HG03457 (cell line): Measurements from ENCODE around the gene FAM114A1.

Source experiments
- ATAC-seq: cut with Tn5 transposase; IDR thresholded peaks from one replicate; pipeline ENCODE4 v1.9.1; 2021; ENCODE audit warnings: moderate number of reproducible peaks; ENCODE audit not compliant: unreplicated experiment

FAM114A1 gene

DNA sequence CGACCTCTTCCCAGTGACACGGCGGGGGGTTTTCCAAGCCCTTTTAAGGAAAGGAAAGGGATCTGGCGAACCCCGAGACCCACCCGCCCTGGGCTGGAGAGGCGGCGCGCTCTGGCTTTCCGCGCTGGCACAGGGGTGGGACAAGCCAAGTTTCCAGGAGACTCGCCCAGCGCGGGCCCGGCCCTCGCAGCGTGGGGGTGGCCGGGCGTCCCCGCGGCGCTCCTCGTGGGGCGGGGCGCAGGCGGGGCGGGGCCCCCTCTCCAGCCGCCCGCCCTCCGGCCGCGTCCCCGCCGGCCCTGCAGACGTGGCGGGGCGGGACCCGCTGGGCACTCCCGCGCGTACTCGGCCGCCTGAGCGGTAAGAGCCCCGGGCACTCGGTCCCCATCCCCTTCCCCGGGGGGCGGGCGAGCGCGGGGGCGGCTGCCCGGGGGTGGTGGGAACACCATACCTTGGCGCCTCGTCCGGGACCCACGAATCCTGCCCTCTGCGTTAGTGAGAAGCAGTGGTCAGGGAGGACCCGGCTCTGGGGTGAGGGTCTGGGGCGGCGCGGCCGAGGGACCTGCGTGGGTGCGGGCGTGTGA, at the start of gene FAM114A1:
TSS of gene FAM114A1 (plus strand) at position 329 of the 581 bp plus-strand sequence. CDS start 10,273 bp downstream, outside the sequence.
- ATAC-seq: peak; percentile 77

DNA sequence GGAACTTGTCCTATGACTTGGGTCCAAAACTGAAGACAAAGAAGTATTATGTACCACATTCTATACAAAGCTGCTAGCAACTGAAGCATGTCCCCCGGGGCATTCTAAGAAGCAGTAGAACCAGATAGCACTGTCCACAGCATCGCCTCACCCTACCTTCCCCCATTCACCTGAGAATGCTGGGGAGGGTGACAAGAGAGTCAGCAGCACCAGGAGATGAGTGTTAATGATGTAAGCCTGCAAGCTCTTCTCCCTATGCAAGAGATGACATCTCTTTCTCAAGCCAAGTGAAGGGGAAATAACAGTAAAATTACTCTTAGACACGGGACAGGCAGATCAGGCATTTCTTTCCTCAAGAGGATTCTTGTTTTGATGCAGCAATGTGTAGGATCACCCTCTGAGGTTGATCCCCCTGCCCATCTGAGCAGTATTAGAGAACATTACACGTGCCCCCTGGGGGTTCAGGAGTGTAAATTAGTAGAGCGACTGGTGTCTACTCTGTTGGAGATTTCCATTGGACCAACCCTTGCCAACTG, 49.1 kb upstream of the FAM114A1 start:
- ATAC-seq: peak; percentile 37

DNA sequence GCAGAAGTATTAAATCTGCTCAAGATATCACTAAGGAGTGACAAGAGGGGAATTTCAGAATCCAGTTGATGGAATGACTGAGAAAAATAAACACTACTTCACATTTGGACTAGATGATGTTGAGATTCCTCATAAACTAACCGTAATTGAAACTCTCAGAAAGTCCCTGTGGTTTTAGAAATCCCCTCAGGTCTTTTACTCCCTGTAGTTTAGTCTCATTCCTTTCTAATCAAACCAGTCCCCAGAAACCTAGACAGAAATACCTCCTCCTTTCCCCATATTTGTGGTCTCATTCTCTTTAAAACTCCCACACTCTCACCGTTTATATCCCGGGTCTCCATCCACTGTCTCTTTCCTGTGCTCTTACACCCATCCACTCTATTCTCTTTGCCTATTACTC, 48.0 kb upstream of the FAM114A1 start:
- no peak for ATAC-seq

DNA sequence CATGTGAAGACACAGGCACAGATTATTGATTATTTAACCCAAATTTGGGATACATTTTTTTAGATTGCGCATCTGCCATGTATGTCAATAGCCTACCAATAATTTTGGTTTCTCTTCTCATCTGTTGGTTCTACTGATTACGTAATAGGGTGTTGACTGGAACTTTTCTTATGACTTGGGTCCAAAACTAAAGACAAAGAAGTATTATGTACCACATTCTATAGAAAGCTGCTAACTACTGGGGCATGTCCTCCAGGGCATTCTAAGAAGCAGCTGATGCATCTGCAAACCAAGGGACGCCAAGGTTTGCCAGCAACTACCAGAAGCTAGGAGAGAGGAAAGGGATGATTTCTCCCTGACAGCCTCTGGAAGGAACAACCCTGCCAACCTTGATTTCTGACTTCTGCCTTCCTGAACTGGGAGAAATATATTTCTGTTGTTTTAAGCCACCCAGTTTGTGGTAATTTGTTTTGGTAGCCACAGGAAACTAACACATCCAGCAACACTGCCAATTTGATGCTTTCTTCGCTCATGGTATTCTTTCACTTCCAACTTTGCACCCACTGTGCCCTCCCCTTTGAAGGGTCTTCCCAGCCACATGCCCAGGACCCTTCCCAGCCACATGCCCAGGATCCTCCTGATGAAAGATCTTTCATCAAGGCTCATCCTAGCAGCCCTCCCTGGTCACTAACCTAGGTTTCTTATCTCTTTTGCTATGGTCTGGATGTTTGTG, 47.1 kb upstream of the FAM114A1 start:
- ATAC-seq: no peak

DNA sequence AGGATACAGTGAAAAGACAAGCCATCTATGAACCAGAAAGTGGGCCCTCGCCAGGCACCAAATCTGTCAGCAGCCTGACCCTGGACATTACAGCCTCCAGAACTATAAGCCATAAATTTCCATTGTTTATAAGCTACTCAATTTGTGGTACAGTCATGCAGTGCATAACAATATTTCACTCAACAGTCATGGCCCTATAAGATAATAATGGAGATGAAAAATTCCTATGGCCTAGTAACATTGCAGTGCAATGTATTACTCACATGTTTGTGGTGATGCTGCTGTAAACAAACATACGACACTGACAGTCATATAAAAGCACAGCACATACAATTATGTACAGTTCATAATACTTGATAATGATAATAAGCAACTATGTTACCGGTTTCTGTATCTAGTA, 45.9 kb upstream of the FAM114A1 start:
- ATAC-seq: no peak

DNA sequence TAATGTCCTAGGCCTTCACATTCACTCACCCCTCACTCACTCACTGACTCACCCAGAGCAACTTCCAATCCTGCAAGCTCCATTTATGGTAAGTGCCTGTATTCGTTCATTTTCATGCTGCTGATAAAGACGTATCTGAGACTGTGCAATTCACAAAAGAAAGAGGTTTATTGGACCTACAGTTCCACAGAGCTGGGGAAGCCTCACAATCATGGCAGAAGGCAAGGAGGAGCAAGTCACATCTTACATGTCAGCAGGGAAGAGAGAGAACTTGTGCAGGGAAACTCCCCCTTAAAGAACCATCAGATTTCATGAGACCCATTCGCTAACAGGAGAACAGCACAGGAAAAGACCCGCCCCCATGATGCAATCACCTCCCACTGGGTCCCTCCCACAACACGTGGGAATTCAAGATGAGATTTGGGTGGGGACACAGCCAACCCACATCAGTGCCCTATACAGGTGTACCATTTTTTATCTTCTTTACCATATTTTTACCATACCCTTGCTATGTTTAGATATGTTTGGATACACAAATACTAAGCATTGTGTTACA, 44.8 kb upstream of the FAM114A1 start:
- no peak for ATAC-seq

DNA sequence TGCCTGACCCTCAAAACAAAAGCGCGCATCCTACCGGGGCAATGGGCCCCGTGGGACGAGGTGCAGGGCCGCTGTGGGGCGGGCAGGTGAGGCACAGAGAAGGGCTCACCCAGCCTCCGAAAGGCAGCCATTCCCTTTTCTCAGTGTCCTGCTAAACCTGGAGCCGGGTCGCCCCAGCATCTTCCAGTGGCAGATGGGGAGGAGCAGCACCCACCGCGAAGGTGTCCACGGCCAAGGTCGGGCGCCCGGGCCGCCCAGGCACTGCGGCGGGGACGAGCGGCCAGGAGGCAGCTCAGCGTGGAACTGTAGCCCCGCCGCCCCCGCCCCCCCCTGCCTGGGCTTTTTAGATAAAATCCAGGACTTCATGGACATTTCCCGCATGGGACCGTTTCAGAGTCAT, 43.8 kb upstream of the FAM114A1 start:
- no peak for ATAC-seq

DNA sequence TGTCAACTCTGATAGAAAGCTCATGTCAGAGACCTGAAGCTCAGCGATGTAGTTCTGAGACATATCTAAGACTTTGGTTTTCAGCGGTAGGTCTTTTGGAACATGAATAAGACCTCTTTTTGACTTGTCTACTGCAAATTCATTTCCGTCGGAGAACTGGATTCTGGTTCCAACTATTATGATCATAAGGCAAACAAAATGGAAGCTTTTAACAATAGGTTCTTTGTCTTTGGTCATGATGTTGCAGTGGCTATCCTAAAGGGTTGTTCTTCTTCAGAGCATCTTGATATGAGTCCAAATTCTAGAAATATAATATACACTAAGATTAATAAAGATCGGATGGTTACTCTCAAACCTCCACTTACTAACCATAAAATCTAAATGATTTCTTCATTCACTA, 38.4 kb upstream of the FAM114A1 start:
- ATAC-seq: no peak

- ATAC-seq: no peak
Measured at GRCh38 chr4:38831653-38832052, 36.0 kb upstream of the FAM114A1 start.

DNA sequence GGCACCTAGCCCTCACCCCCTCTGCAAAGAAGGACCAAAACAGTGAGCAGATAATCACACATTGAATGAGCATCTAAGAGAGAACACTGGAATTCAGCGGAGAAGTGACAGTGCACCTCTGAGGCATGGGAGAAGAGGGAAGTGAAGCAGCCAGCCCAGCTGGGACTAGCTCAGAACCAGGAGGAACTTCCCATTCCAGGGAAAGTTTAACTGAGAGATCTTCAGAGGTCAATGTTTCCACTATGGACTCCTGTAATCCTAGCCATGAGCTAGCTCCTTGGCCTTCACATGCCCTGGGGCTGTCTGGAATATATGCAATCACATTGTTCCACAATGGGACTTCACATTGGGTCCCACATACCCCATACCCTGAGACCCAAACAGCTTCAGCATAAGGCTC, 35.4 kb upstream of the FAM114A1 start:
- ATAC-seq: no peak

DNA sequence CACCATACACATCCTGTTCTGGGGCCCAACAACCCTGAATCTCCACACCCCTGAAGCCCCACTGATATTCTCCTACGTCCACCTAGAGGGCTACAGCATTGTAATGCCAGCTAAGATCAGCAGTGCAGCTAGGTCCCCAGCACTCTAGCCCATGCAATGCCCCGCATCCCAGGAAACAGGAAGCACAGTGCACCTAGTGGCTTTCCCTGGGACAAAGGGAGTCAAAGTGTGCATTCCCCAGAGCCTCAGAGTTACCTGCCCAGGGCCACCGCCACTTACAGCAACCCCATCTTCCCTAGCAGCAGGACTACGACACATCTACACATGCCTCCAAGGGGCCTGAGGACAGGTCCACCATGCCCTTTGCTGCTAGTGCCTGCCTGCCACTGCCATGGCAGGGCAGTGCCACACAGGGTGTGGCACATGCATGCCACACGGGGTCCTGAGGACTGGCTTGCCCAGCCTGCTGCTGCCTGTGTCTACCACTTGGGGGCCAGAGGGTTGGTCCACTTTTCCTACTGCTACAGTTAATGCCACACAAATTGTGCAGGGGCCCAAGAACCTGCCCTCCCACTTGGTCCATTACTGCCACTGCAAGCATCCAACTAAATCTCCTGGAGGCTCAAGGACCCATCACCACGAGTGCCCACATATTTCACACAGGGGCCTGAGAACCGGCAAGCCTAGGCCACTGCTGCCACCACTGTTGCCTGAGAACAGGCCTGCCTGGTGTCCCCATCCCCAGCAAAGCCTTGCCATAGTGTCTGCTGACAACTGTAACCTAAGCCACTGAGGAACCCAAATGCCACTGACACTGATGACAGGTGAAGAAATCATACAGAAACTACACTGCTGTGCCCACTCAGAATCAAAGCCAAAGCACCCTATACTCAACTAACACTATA, 34.7 kb upstream of the FAM114A1 start:
- no peak for ATAC-seq

- ATAC-seq: no peak
Measured at GRCh38 chr4:38834570-38834969, 33.0 kb upstream of the FAM114A1 start.

- no peak for ATAC-seq
Measured at GRCh38 chr4:38837334-38837733, 30.3 kb upstream of the FAM114A1 start.

GRCh38 chr4:38837849-38838248, 29.8 kb upstream of the FAM114A1 start:
- ATAC-seq: no peak

DNA sequence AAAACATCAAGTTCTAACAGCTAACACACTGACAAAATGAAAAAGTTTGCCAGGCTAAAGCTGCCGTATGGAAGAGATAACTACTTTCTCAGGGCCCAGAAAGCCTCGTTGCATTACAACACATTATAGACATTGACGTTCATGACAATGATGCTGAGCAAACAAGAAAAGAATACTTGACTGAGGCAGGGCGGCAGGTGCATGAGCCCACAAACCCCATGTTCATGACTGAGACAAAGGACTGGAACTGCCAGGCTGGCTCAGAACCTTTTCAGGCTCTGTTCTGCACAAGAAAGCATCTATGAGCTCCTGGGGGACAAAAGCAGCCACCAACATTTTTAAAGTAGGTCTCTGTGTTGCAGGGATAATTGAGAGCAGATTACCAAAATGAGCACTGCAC, 24.6 kb upstream of the FAM114A1 start:
- ATAC-seq: no peak

DNA sequence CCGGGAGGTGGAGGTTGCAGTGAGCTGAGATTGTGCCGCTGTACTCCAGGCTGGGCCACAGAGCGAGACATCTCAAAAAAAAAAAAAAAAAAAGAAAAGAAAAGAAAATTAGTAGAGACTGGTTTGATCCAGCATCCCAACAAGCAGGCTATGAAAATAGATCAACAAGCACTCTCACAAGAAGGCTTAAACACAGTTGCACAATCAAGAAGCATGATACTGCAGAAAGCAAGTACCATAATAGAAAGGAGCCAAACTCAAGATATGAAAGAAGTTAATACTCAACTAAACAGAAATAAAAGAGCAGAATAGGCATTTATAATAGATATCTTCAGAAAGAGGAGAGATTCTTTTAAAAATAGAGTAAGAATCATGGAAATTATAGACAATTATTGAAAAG, 21.6 kb upstream of the FAM114A1 start:
- ATAC-seq: no peak

DNA sequence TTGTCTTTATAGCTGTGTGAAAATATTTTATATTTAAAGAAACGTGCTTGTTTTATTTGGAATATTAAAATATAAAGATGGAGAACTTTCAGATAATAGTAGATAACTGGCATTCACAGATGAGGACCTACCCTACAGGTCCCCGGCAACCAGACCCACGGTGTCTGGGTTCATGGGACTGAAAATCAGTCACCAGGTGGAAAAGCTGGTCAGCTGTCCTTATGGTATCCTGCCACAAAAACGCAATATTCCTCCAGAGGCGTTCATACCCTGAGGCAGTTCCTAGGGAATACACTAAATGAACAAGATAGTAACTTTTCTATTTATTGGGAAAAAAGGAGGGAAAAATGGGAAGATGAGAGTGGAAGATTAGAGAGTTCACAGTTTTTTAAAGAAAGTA, 12.1 kb upstream of the FAM114A1 start:
- no peak for ATAC-seq

DNA sequence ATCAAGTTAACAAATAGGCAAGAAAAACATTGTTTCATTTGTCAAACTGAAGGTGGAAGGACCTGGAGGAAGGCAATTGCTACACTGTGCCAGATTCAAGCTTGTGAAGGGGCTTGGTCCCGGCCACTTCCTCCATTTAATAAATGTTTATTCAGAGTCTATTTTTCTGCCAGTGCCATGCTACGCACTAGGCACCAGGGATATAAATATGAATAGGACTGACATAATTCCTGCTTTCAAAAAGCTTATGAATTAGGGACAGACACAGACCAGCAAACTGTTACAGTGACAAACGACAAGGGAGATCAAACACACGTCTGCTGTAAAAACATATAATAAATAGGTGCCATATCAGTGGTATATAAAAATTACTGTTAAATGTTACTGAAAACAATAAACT, 11.6 kb upstream of the FAM114A1 start:
- ATAC-seq: no peak

DNA sequence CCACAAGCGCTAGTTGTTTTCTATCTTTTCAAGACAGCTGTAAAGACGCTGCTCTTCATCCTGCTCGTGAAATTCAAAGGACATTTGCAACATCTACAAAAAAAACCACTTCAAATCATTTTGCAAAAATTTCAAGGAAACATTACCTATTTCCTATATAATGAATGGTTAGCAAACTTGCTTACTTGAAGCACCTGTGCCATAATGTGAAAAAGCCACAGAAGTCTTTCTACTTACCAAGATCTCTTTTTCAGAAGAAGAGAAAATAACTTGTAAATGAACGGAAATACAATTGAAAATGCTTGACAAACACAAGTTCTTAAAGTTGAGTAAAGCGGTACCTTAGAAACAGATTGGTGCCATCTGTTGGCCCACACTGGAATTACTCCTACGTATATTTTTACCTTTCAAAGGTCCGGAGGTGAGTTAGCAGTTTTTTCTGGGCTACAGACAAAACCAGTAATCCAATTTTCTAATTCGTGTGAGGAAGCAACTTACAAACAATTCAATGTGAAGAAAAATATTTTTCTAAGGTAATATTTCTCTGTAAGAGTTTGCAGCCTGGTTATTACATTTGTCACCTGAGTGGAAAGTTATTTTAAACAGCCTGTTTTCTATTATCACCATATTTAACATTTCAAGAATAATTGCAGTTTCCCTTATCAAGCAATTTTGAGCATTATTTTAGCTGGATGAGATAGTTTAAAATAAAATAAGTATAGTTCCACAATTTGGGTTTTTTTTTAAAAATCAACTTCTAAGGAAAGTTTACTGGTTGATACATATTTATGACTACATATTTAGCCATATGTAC, 10.9 kb upstream of the FAM114A1 start, which contains the start of gene TLR6:
TSS of gene TLR6 (minus strand) at position 294 of the 814 bp plus-strand sequence. CDS start 27,344 bp downstream, outside the sequence.
- no peak for ATAC-seq
